Measurements from ENCODE around the gene PCID2. TPM values are rescaled to one million over a fixed set of nuclear protein-coding genes. Genes with fewer than 3 reads are reported as not detected.

PCID2 gene
- polyA plus RNA-seq, 10 donors, result 30.8 to 55.4 (median 42.6) TPM

- DNase-seq, result peak; percentile 29 to 69 (median 49)
Measured at GRCh38 chr13:113151745-113152690, 56.5 kb downstream of the PCID2 start.

- DNase-seq, result no peak
Measured at GRCh38 chr13:113150550-113151365, 57.7 kb downstream of the PCID2 start.

- DNase-seq, result no peak
Measured at GRCh38 chr13:113149711-113150549, 58.5 kb downstream of the PCID2 start.

GRCh38 chr13:113148940-113149503 lies 59.4 kb downstream of the PCID2 start:
- DNase-seq, result no peak

- no peak for DNase-seq
Measured at GRCh38 chr13:113148407-113148806, 60.1 kb downstream of the PCID2 start.

- DNase-seq, result no peak
Measured at GRCh38 chr13:113147206-113147605, 61.3 kb downstream of the PCID2 start.

- DNase-seq, result no peak
Measured at GRCh38 chr13:113146750-113147149, 61.7 kb downstream of the PCID2 start.

DNA sequence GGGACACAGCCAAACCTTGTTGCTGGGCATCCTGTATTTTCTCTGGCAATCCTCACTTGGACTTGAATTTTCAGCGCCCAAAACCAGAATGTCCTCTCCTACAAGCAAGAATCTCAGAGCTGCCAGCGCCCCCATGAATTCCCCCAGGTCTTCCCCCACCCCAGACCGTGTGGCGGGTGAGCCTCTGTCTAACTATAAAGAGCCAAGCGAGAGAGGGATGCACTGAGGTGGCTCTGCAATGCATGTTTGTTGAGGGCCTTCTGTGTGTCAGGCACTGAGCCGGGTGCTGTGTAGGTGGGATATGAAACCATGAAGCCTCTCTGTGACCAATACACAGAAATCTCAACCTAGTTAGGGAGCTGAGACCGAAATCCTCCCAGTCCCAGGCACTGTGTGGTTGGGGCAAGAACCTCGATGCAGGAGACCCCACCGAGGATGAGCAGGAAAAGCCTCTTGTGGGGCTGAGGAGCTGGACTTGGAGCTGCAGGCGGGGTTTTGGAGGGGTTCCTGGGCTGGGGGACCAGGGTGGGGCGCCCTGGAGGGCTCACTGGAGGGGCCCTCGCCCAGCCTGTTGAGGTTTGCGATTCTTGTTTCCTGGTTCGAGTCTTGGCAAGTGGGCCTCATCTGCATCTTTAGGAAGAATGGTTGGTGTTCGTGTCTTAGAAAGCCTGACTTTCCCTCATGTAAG lies 62.4 kb downstream of the PCID2 start:
- DNase-seq, result no peak

DNA sequence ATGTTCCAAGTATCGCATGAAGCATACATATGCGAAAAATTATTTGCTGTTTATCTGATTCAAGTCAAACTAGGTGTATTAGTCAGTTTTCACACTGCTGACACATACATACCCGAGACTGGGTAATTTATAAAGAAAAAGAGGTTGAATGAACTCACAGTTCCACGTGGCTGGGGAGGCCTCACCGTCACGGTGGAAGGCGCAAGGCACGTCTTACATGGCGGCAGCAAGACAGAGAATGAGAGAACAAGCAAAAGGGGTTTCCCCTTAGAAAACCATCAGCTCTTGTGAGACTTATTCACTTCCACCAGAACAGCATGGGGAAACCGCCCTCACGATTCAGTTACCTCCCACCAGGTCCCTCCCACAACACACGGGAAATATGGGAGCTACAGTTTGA lies 63.0 kb downstream of the PCID2 start:
- DNase-seq, result no peak

GRCh38 chr13:113144255-113144629 lies 64.2 kb downstream of the PCID2 start:
- DNase-seq, result no peak

- DNase-seq, result no peak
Measured at GRCh38 chr13:113143466-113144254, 64.8 kb downstream of the PCID2 start.

- no peak for DNase-seq
Measured at GRCh38 chr13:113142876-113143275, 65.6 kb downstream of the PCID2 start.

DNA sequence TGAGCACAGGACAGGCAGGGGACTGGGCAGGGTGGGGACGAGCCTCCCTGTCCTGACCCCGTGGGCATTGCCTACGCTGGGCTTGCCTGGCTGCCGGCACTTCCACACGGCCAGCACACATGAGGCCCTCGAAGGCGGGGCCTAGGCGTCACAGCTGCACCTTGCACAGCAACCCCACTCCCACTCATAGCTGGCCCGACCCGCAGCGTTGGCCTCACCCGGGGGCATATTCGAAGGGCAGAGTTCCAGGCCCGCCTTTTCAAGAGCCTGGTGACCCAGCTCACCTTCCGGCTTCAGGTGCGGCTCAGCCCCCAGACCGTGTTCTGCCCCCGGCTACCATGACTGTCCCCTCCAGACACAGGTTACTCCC lies 66.9 kb downstream of the PCID2 start:
- DNase-seq, result no peak

GRCh38 chr13:113140677-113141600 lies 67.5 kb downstream of the PCID2 start:
- DNase-seq, result no peak

- no peak for DNase-seq
Measured at GRCh38 chr13:113139577-113139976, 68.9 kb downstream of the PCID2 start.

- no peak for DNase-seq
Measured at GRCh38 chr13:113138792-113139551, 69.5 kb downstream of the PCID2 start.

DNA sequence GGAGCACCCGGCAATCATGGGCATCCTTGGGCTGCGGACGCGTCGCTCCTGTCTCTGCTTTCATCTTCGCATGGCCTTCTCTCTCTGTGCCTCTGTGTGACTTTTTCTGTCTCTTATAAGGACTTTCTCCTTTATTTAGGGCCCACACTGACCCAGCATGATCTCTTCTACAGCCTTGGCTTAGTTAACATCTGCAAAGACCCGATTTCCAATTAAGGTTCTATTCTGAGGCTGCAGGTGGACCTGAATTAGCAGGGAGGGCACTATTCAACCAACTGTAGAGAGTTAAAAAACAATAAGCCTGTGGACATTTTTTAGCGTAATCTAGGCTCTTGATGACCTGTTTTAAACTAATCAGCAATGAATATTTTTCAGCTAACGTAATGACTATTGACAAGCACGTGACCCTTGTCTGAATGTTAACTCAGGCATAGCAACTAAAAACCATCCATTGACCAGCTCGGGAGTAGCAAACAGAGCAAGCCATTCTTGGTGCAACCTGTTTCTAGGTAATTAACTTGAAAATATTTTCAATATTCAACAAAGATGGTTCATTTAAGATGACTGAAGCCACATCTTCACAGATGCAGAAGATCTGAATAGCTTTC lies 70.7 kb downstream of the PCID2 start:
- no peak for DNase-seq

DNA sequence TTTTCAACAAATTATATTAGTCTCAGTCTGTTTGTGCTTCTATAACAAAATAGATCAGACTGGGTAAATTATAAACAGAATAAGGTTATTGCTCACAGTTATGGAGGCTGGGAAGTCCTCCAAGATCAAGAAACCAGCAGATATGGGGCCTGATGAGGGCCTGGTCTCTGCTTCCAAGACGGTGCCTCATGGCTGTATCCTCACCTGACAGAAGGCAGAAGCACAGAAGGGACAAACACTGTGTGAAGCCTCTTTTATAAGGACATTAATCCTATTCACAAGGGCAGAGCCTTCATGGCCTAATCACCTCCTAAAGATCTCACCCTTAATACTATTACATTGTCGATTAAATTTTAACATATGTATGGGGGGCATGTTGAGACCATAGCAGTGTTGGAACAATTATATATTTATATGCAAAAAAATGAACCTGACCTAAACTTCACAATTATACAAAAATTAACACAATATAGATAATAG lies 73.1 kb downstream of the PCID2 start:
- DNase-seq, result no peak
